Measurements from ENCODE around the gene PACRG. TPM values are rescaled to one million over a fixed set of nuclear protein-coding genes. Genes with fewer than 3 reads are reported as not detected.

Gene PACRG
- polyA plus RNA-seq, 3 donors, result not detected

DNA sequence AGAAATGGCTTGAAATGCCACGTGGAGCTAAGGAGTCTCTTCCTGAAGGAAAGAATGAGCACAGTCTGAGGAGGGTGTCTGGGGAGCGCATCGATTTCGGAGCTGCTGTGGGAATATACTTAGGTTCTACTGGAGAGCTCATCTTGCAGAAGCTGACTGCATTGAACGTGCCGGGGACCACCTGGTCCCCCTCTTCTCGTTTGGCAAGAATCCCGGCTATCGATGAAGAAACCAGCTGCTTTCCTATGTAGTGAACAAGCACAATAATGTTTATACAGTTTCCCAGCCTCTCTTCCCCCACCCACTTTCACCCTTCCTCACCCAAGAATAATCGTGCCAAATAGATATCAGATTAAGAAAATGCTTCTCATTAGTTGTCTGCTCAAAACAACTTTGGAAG is 242.5 kb downstream of the PACRG start:
- Histone ChIP-seq H3K27me3 (ENCODE audit: control insufficient read depth in 2 of 2, insufficient read depth in 2 of 2, low read length in 2 of 2) (no peaks in the 10 kb centered on the region), H3K79me2 (ENCODE audit: insufficient read depth, low read length) (no peaks in the 10 kb centered on the region), H4K20me1 (ENCODE audit: insufficient read depth, low read length) (no peaks in the 10 kb centered on the region), H3K36me3 (replicated peaks in 1 of 2; ENCODE audit: control insufficient read depth in 1 of 2, insufficient read depth in 2 of 2, low read length in 2 of 2) (no peaks in the 10 kb centered on the region), H3K27ac (ENCODE audit: low read depth in 1 of 2, low read length in 2 of 2) (no peak overlapping the region), H3K4me1 (ENCODE audit: control insufficient read depth in 1 of 2, insufficient read depth in 2 of 2, low read length in 2 of 2) (no peaks in the 10 kb centered on the region), H2AFZ (ENCODE audit: insufficient read depth, low read depth, low read length, poor library complexity, severe bottlenecking) (no peak overlapping the region), H3K9ac (ENCODE audit: insufficient read depth, low read length, poor library complexity, severe bottlenecking) (no peak overlapping the region), H3K4me2 (replicated peaks; ENCODE audit: extremely low read depth, low read length, poor library complexity, severe bottlenecking) (no peak overlapping the region), H3K9me3 (replicated peaks in 1 of 2; ENCODE audit: control insufficient read depth in 1 of 2, insufficient read depth in 1 of 2, low read length in 2 of 2) (peaks cover 35 to 38% of the 10 kb centered on the region in 2 donors), H3K4me3 (replicated peaks in 1 of 3; ENCODE audit: low read depth in 2 of 3, low read length in 3 of 3) (no peak overlapping the region)
- no peak overlapping the region for H3K4me3 Mint-ChIP-seq
- H3K27me3 Mint-ChIP-seq (ENCODE audit: low read depth in 3 of 3), result no peaks in the 10 kb centered on the region
- H3K36me3 Mint-ChIP-seq, result no peaks in the 10 kb centered on the region
- DNase-seq, result no peak
- H3K27ac Mint-ChIP-seq, result no peak overlapping the region
- intact Hi-C loops (cut with micrococcal nuclease), result no loop called here
- H3K9me3 Mint-ChIP-seq, result peaks cover 5 to 36% (median 20%) of the 10 kb centered on the region in 7 donors
- no peak for TF ChIP-seq CTCF (IDR thresholded peaks at IDR 0.05)
- no peaks in the 10 kb centered on the region for H3K4me1 Mint-ChIP-seq
- 83% methylated on average over 8 of the region's 10 CpGs for WGBS (ENCODE audit: insufficient coverage)

GRCh38 chr6:162971356-162971755 is 243.6 kb downstream of the PACRG start:
- no peak for DNase-seq
- Histone ChIP-seq H3K27ac (ENCODE audit: low read depth in 1 of 2, low read length in 2 of 2) (no peak overlapping the region), H3K4me2 (replicated peaks; ENCODE audit: extremely low read depth, low read length, poor library complexity, severe bottlenecking) (no peak overlapping the region), H3K9me3 (replicated peaks in 1 of 2; ENCODE audit: control insufficient read depth in 1 of 2, insufficient read depth in 1 of 2, low read length in 2 of 2) (peaks cover 36 to 37% of the 10 kb centered on the region in 2 donors), H3K9ac (ENCODE audit: insufficient read depth, low read length, poor library complexity, severe bottlenecking) (no peak overlapping the region), H3K27me3 (ENCODE audit: control insufficient read depth in 2 of 2, insufficient read depth in 2 of 2, low read length in 2 of 2) (no peaks in the 10 kb centered on the region), H3K36me3 (replicated peaks in 1 of 2; ENCODE audit: control insufficient read depth in 1 of 2, insufficient read depth in 2 of 2, low read length in 2 of 2) (no peaks in the 10 kb centered on the region), H3K4me3 (replicated peaks in 1 of 3; ENCODE audit: low read depth in 2 of 3, low read length in 3 of 3) (no peak overlapping the region), H4K20me1 (ENCODE audit: insufficient read depth, low read length) (no peaks in the 10 kb centered on the region), H2AFZ (ENCODE audit: insufficient read depth, low read depth, low read length, poor library complexity, severe bottlenecking) (no peak overlapping the region), H3K79me2 (ENCODE audit: insufficient read depth, low read length) (no peaks in the 10 kb centered on the region), H3K4me1 (ENCODE audit: control insufficient read depth in 1 of 2, insufficient read depth in 2 of 2, low read length in 2 of 2) (no peaks in the 10 kb centered on the region)
- Mint-ChIP-seq H3K9me3 (peaks cover 10 to 40% (median 22%) of the 10 kb centered on the region in 7 donors), H3K27ac (no peak overlapping the region), H3K36me3 (no peaks in the 10 kb centered on the region), H3K27me3 (ENCODE audit: low read depth in 3 of 3) (no peaks in the 10 kb centered on the region), H3K4me3 (no peak overlapping the region), H3K4me1 (no peaks in the 10 kb centered on the region)
- no peak for TF ChIP-seq CTCF (IDR thresholded peaks at IDR 0.05)
- WGBS (ENCODE audit: insufficient coverage), result 100% methylated on average over 1 of the region's 7 CpGs
- intact Hi-C loops (cut with micrococcal nuclease), result no loop called here
